Mesendoderm (in vitro differentiated cells): Measurements from ENCODE around the gene LAS1L. TPM values are rescaled to one million over a fixed set of nuclear protein-coding genes. Genes with fewer than 3 reads are reported as not detected.

Experiments
- DNase-seq: peaks from one replicate; pipeline ENCODE4 v3.0.0; 2013
- H2AK5ac ChIP-seq: 2 replicates; pipeline ENCODE4 v1.6.1; 2013; ENCODE audit warnings: low read length, inconsistent platforms
- H2BK120ac ChIP-seq: 2 replicates; pipeline ENCODE4 v1.6.1; 2013; ENCODE audit warnings: low read depth, mild to moderate bottlenecking, low read length, moderate library complexity, mixed read lengths
- H2BK15ac ChIP-seq: replicated peaks from 2 replicates; pipeline ENCODE4 v1.6.1; 2013; ENCODE audit warnings: low read depth, mild to moderate bottlenecking, moderate library complexity
- H2BK5ac ChIP-seq: 2 replicates; pipeline ENCODE4 v1.6.1; 2013; ENCODE audit warnings: low read length, inconsistent platforms
- H3K18ac ChIP-seq: 2 replicates; pipeline ENCODE4 v1.6.1; 2013; ENCODE audit warnings: mild to moderate bottlenecking, low read length, mixed read lengths
- H3K23ac ChIP-seq: one replicate; pipeline ENCODE4 v1.6.1; 2013; ENCODE audit warnings: low read length
- H3K27ac ChIP-seq: 2 replicates; pipeline ENCODE4 v1.5.1; 2013; ENCODE audit warnings: low read depth, mild to moderate bottlenecking, inconsistent platforms, low read length, moderate library complexity
- H3K27me3 ChIP-seq: 2 replicates; pipeline ENCODE4 v1.6.1; 2013; ENCODE audit warnings: low read length, control low read depth, mild to moderate bottlenecking, inconsistent platforms; ENCODE audit not compliant: insufficient read depth, poor library complexity
- H3K36me3 ChIP-seq: 2 replicates; pipeline ENCODE4 v1.6.1; 2013; ENCODE audit warnings: low read length, inconsistent platforms; ENCODE audit not compliant: control insufficient read depth, insufficient read depth
- H3K4ac ChIP-seq: one replicate; pipeline ENCODE4 v1.6.1; 2013; ENCODE audit warnings: low read depth, mild to moderate bottlenecking, low read length, moderate library complexity
- H3K4me1 ChIP-seq: 2 replicates; pipeline ENCODE4 v1.6.1; 2013; ENCODE audit warnings: low read depth, low read length, inconsistent platforms; ENCODE audit not compliant: control insufficient read depth
- H3K4me2 ChIP-seq: 2 replicates; pipeline ENCODE4 v1.6.1; 2013; ENCODE audit warnings: low read length
- H3K4me3 ChIP-seq: 2 replicates; pipeline ENCODE4 v1.5.1; 2013; ENCODE audit warnings: mild to moderate bottlenecking, low read length
- H3K56ac ChIP-seq: one replicate; pipeline ENCODE4 v1.6.1; 2013; ENCODE audit warnings: low read length
- H3K79me1 ChIP-seq: 2 replicates; pipeline ENCODE4 v1.6.1; 2013; ENCODE audit warnings: low read length, inconsistent platforms
- H3K79me2 ChIP-seq: 2 replicates; pipeline ENCODE4 v1.6.1; 2013; ENCODE audit warnings: mild to moderate bottlenecking, low read length; ENCODE audit not compliant: control insufficient read depth, insufficient read depth
- H3K9ac ChIP-seq: 2 replicates; pipeline ENCODE4 v1.6.1; 2013; ENCODE audit warnings: low read length, inconsistent platforms
- H4K5ac ChIP-seq: one replicate; pipeline ENCODE4 v1.6.1; 2013; ENCODE audit warnings: low read length
- H4K8ac ChIP-seq: one replicate; pipeline ENCODE4 v1.6.1; 2013; ENCODE audit warnings: low read depth, mild to moderate bottlenecking, control low read depth, low read length, moderate library complexity
- WGBS: extraction: QIAGEN DNeasy Blood & Tissue Kit; methylation state at CpG from one replicate; pipeline ENCODE4 v1.1.7; 2013; ENCODE audit warnings: low lambda C conversion rate, missing lambda C conversion rate; ENCODE audit not compliant: insufficient coverage; ENCODE audit errors: extremely low coverage; 5-methylcytosine and 5-hydroxymethylcytosine counted together
- polyA plus RNA-seq, 2 experiments: library from polyadenylated mRNA; stranded (reverse); fragments of 200-250 nt; gene quantifications; one replicate each; pipeline ENCODE4 v1.2.3, GENCODE V29; 2013

LAS1L gene
- 41.3 TPM for polyA plus RNA-seq (2013, experiment 1 of 2)
- 42.3 TPM for polyA plus RNA-seq (2013, experiment 2 of 2)

DNA sequence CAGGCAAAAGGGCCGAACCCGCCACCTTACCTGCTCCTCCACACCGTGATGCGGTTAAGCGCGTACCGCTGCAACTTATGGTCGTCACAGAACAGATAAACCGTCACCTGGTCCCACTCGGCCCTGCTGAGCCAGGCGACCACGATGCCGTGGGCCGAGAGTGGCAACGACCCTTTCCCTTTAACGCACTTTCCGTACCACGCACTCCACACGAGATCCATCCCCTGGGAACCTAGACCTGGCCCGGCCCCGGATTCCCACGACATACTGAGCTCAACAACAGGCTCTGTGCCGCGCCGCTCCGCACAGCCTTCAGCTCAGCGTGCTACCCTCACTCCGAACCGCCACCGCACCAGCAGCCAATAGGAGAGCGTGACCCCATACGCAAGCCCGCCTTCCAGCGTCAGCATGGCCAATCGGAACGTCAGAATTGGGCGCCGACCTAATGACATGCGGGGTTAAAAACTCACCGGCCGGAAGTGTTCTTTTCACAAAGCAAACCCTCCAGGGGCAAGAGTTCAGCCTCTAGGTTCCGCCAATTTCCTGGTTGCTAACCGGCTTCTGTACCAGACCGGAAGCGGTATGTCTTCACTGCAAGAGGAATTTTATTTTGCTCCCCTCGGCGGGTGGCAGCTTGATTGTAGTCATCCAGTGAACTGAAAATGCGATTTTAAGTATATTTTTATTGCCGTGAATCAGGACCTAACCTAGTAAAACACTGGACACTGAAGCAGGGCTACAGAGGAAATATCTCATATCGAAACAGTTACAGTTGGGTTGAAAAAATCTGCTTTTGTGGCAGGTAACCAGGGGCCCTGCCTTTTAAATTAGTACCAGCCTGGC is at the start of gene LAS1L:
Gene LAS1L, minus strand, starts transcription at position 338 of the 843 bp plus-strand sequence. Its CDS starts 72 bp downstream, at position 266.
- no peaks in the 10 kb centered on the region for H3K4me1 ChIP-seq
- no peak within 1 kb of the TSS for H3K18ac ChIP-seq
- no peak within 1 kb of the TSS for H3K27ac ChIP-seq
- no peak within 1 kb of the TSS for H2BK15ac ChIP-seq
- peak within 1 kb of the TSS; percentile 77 for H3K9ac ChIP-seq
- H3K79me2 ChIP-seq, result peaks cover 25% of the 10 kb centered on the region
- no peak within 1 kb of the TSS for H2BK5ac ChIP-seq
- no peaks in the 10 kb centered on the region for H3K27me3 ChIP-seq
- no CpG with 5 or more reads among the region's 50 CpGs for WGBS
- H3K4me2 ChIP-seq, result peak within 1 kb of the TSS; percentile 87
- no peak within 1 kb of the TSS for H3K4ac ChIP-seq
- H3K4me3 ChIP-seq, result peak within 1 kb of the TSS; percentile 80
- no peak within 1 kb of the TSS for H3K23ac ChIP-seq
- peaks cover 1% of the 10 kb centered on the region for H3K36me3 ChIP-seq
- H2AK5ac ChIP-seq, result no peak within 1 kb of the TSS
- H4K8ac ChIP-seq, result no peak within 1 kb of the TSS
- peak within 1 kb of the TSS; percentile 88 for H3K56ac ChIP-seq
- H4K5ac ChIP-seq, result no peak within 1 kb of the TSS
- peaks cover 1% of the 10 kb centered on the region for H3K79me1 ChIP-seq
- no peak within 1 kb of the TSS for H2BK120ac ChIP-seq
- DNase-seq, result peak; percentile 98

GRCh38 chrX:65582450-65583082 is 48.0 kb upstream of the LAS1L start:
- Histone ChIP-seq H4K5ac (no peak overlapping the region), H3K4me3 (no peak overlapping the region), H3K9ac (no peak overlapping the region), H3K23ac (no peak overlapping the region), H2BK120ac (no peak overlapping the region), H3K4me1 (no peaks in the 10 kb centered on the region), H3K79me2 (no peaks in the 10 kb centered on the region), H2AK5ac (no peak overlapping the region), H3K27me3 (no peaks in the 10 kb centered on the region), H4K8ac (no peak overlapping the region), H3K4me2 (no peak overlapping the region), H2BK15ac (no peak overlapping the region), H3K79me1 (no peaks in the 10 kb centered on the region), H3K4ac (peak overlapping the region; percentile 36), H3K18ac (peak overlapping the region; percentile 75), H3K56ac (peak overlapping the region; percentile 49), H3K36me3 (no peaks in the 10 kb centered on the region), H2BK5ac (no peak overlapping the region), H3K27ac (no peak overlapping the region)
- WGBS, result no CpG with 5 or more reads among the region's 4 CpGs
- DNase-seq, result peak; percentile 40

GRCh38 chrX:65581661-65582339 is 47.2 kb upstream of the LAS1L start:
- Histone ChIP-seq H2BK120ac (no peak overlapping the region), H2AK5ac (no peak overlapping the region), H4K8ac (peak overlapping the region; percentile 56), H3K27me3 (no peaks in the 10 kb centered on the region), H3K9ac (peak overlapping the region; percentile 13), H4K5ac (no peak overlapping the region), H3K79me1 (no peaks in the 10 kb centered on the region), H3K4me2 (no peak overlapping the region), H2BK15ac (no peak overlapping the region), H3K56ac (peak overlapping the region; percentile 56), H3K4ac (peak overlapping the region; percentile 91), H3K36me3 (no peaks in the 10 kb centered on the region), H2BK5ac (no peak overlapping the region), H3K18ac (peak overlapping the region; percentile 80), H3K4me3 (no peak overlapping the region), H3K23ac (no peak overlapping the region), H3K4me1 (no peaks in the 10 kb centered on the region), H3K27ac (no peak overlapping the region), H3K79me2 (no peaks in the 10 kb centered on the region)
- DNase-seq, result peak; percentile 82
- no CpG with 5 or more reads among the region's 12 CpGs for WGBS

DNA sequence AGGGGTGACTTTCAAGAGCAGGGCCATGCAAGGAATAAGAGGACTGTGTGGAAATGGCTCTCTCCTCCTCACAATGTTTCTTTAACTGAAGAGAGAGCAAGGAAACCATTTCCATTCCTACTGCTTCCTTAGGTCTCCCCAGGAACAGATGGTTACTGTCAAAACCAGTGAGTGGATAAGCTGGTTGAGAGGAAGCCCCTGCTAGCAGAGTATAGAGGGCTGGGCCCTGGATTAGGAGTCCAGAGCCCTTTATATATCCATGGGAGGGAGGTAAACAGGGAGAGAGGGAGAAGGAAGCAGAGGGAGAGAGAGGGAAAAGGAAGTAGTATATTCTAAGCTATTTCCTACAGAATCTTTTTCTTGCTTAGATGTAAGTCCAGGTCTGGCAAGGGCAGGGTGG is 43.8 kb upstream of the LAS1L start:
- no peak overlapping the region for H3K23ac ChIP-seq
- no peak overlapping the region for H2BK5ac ChIP-seq
- DNase-seq, result no peak
- H3K9ac ChIP-seq, result no peak overlapping the region
- H3K4me2 ChIP-seq, result no peak overlapping the region
- no peak overlapping the region for H3K56ac ChIP-seq
- no peak overlapping the region for H3K27ac ChIP-seq
- H4K5ac ChIP-seq, result no peak overlapping the region
- no peaks in the 10 kb centered on the region for H3K79me2 ChIP-seq
- no peaks in the 10 kb centered on the region for H3K27me3 ChIP-seq
- no peak overlapping the region for H3K4ac ChIP-seq
- H3K4me3 ChIP-seq, result no peak overlapping the region
- H2BK120ac ChIP-seq, result no peak overlapping the region
- no peak overlapping the region for H3K18ac ChIP-seq
- H3K79me1 ChIP-seq, result no peaks in the 10 kb centered on the region
- H3K4me1 ChIP-seq, result no peaks in the 10 kb centered on the region
- no peak overlapping the region for H2BK15ac ChIP-seq
- H2AK5ac ChIP-seq, result no peak overlapping the region
- no peak overlapping the region for H4K8ac ChIP-seq
- no peaks in the 10 kb centered on the region for H3K36me3 ChIP-seq

GRCh38 chrX:65576160-65576559 is 41.6 kb upstream of the LAS1L start:
- Histone ChIP-seq H4K8ac (no peak overlapping the region), H4K5ac (no peak overlapping the region), H3K56ac (no peak overlapping the region), H3K4me2 (no peak overlapping the region), H2AK5ac (no peak overlapping the region), H3K4me3 (no peak overlapping the region), H3K79me1 (no peaks in the 10 kb centered on the region), H3K4me1 (no peaks in the 10 kb centered on the region), H2BK120ac (no peak overlapping the region), H3K9ac (no peak overlapping the region), H3K4ac (no peak overlapping the region), H2BK5ac (no peak overlapping the region), H3K27me3 (no peaks in the 10 kb centered on the region), H2BK15ac (no peak overlapping the region), H3K36me3 (no peaks in the 10 kb centered on the region), H3K27ac (no peak overlapping the region), H3K23ac (no peak overlapping the region), H3K79me2 (no peaks in the 10 kb centered on the region), H3K18ac (no peak overlapping the region)
- DNase-seq, result no peak
